Panc1 (cell line): Measurements from ENCODE around the gene INPP5A. TPM values are rescaled to one million over a fixed set of nuclear protein-coding genes. Genes with fewer than 3 reads are reported as not detected.

ENCODE experiments used
- ATAC-seq: fragments of 200-7000 bp; cut with Tn5 transposase; 2 replicates; pipeline ENCODE4 v1.9.1; 2020; ENCODE audit warnings: mild to moderate bottlenecking, moderate library complexity
- BruUV-seq: library from RNA; stranded (reverse); fragments of 400-500 nt; replicated peaks from 2 replicates; lab custom pipeline; 2021; lab: Mats Ljungman, UMichigan
- CTCF ChIA-PET: fragments of 300-600 bp; sonication (Branson Sonifier 250); formaldehyde crosslinking; loops from one replicate; lab custom pipeline; 2022; ENCODE audit warnings: antibody characterized with exemption; lab: Charles Lee
- POLR2A ChIA-PET: fragments of 300-600 bp; sonication (Branson Sonifier 250); formaldehyde crosslinking; loops from one replicate; lab custom pipeline; 2022; ENCODE audit warnings: antibody characterized with exemption; lab: Charles Lee
- DNase-seq: peaks from one replicate; pipeline ENCODE4 v3.0.0-alpha.2; 2010; ENCODE audit warnings: low read depth, low spot score
- H3K27ac ChIP-seq: 2 replicates; pipeline ENCODE4 v1.5.1; 2011; ENCODE audit warnings: mild to moderate bottlenecking, low read length, inconsistent platforms
- H3K27me3 ChIP-seq: fragments of 200-500 bp; sonication (Bioruptor generic); 2 replicates; pipeline ENCODE4 v1.6.0; 2014; ENCODE audit warnings: low read length, inconsistent platforms; ENCODE audit not compliant: control insufficient read depth, insufficient read depth
- H3K36me3 ChIP-seq: fragments of 200-500 bp; sonication (Bioruptor generic); 2 replicates; pipeline ENCODE4 v1.5.1; 2014; ENCODE audit warnings: inconsistent platforms, mild to moderate bottlenecking, low read length, moderate library complexity; ENCODE audit not compliant: control insufficient read depth, insufficient read depth
- H3K4me1 ChIP-seq: 2 replicates; pipeline ENCODE4 v1.5.1; 2011; ENCODE audit warnings: inconsistent platforms, mild to moderate bottlenecking, low read length, moderate library complexity; ENCODE audit not compliant: control insufficient read depth, insufficient read depth
- H3K4me3 ChIP-seq, 2 experiments: 2 replicates each; pipeline ENCODE4 v1.5.1; 2011 to 2012; ENCODE audit warnings: low read depth in 2 of 2, low read length in 2 of 2, mild to moderate bottlenecking in 2 of 2, inconsistent platforms in 1 of 2, moderate library complexity in 1 of 2
- H3K9me3 ChIP-seq: fragments of 200-500 bp; sonication (Bioruptor generic); 2 replicates; pipeline ENCODE4 v1.5.1; 2014; ENCODE audit warnings: low read depth, mild to moderate bottlenecking, inconsistent platforms, low read length, moderate library complexity; ENCODE audit not compliant: control insufficient read depth, insufficient read depth
- CTCF ChIP-seq: fragments of 450-650 bp; IDR thresholded peaks from 2 replicates; pipeline ENCODE4 v1.5.1; 2017; ENCODE audit warnings: mild to moderate bottlenecking
- POLR2AphosphoS5 ChIP-seq: IDR thresholded peaks from 2 replicates; pipeline ENCODE4 v1.6.1; 2012; ENCODE audit warnings: mild to moderate bottlenecking, low read depth, low read length, moderate library complexity
- REST ChIP-seq, 2 experiments: IDR thresholded peaks; 2 replicates each; pipeline ENCODE4 v1.6.1; 2011 to 2012; ENCODE audit warnings: low read depth in 2 of 2, control low read depth in 1 of 2, low read length in 1 of 2, mild to moderate bottlenecking in 1 of 2, moderate library complexity in 1 of 2; ENCODE audit not compliant: insufficient read depth in 1 of 2
- SIN3A ChIP-seq: IDR thresholded peaks from 2 replicates; pipeline ENCODE4 v1.6.1; 2012; ENCODE audit warnings: low read depth, mild to moderate bottlenecking, low read length, moderate library complexity, borderline replicate concordance; ENCODE audit not compliant: insufficient read depth
- TCF7L2 ChIP-seq: IDR thresholded peaks from 2 replicates; pipeline ENCODE4 v1.6.1; 2011; ENCODE audit warnings: mild to moderate bottlenecking, low read depth, low read length, inconsistent platforms
- in situ Hi-C: cut with HindIII; loops from 2 replicates; pipeline ENCODE4 v1.10.0; 2016; ENCODE audit warnings: low sequenced_read_pairs, low pct_unique_long_range_greater_than_20kb
- intact Hi-C: fragments of 100-400 bp; cut with micrococcal nuclease; formaldehyde crosslinking; loops from one replicate; pipeline ENCODE4 v1.10.0; 2022; ENCODE audit not compliant: unreplicated experiment
- total RNA-seq: library from RNA; stranded (reverse); gene quantifications from one replicate; pipeline ENCODE4 v1.2.1, GENCODE V29; 2021; ENCODE audit not compliant: unreplicated experiment

Gene INPP5A
- total RNA-seq, 1 experiment from 2014 or later = 60.0 TPM

DNA sequence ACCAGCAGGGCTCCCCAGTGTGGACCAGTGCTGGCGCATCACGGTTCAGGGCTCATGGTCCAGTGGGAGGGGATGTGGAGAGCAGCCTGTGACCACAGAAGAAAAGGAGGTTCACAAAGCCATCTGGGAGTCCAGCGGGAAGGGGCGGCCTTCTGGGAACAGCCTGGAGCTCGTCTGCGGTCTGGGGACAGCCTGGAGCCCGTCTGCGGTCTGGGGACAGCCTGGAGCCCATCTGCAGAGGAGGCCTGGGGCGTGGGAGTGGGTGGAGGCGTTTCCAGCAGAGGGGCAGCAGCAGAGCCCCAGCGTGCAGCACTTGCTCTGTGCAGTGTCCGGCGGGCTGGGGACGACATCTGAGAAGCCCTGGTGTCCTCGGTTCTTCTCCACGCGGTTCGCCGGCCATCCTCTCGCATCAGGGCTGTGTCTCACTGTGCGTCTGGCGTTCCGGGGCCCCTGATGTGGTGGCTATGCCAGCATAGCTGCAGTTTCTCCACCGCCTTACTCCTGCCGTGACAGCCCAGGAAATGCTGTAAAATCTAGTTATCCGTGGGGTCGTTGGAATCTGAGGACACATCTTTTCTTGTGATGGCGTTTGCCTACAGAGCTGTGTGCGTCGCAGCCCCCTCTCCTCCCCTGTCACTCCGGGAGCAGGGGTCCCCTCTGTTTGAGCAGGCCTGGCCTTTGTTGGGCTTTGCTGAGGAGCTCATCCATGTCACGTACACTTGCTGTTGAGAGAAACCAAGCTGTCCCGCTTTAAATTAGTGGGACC is 104.6 kb downstream of the INPP5A start:
- ATAC-seq = no peak
- POLR2A ChIA-PET = no interaction called here
- DNase-seq = no peak
- H3K27me3 ChIP-seq = no peaks in the 10 kb centered on the region
- intact Hi-C loops = no loop called here
- H3K4me1 ChIP-seq = peaks cover 7% of the 10 kb centered on the region
- H3K4me3 ChIP-seq = no peak overlapping the region
- TF ChIP-seq POLR2AphosphoS5 (no peak), TCF7L2 (no peak), REST (IDR thresholded peaks at IDR 0.05; ENCODE audit: insufficient read depth in 1 of 2, low read depth in 2 of 2, low read length in 1 of 2) (no peak), CTCF (no peak), SIN3A (no peak)
- BruUV-seq = no TSS peak
- H3K36me3 ChIP-seq = no peaks in the 10 kb centered on the region
- no peak overlapping the region for H3K27ac ChIP-seq
- CTCF ChIA-PET = interaction anchor here (0.6 kb wide), 1 partner anchor 250 kb away, joined by 3 read pairs; no protein-coding TSS in a partner anchor
- in situ Hi-C loops = no loop called here
- no peaks in the 10 kb centered on the region for H3K9me3 ChIP-seq

DNA sequence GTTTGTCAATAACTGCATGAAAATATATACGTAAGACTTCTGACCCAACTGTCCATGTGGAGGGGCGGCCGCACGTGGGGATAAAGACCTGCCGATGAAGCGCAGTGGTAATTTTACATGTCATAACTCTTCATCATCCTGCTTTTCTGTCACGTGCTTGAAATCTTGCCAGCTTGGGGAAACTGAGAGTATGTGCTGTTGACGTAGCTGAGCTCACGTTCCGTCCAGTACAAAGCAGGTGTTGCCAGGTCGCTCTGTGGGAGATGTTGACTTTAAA is 105.1 kb downstream of the INPP5A start:
- Histone ChIP-seq H3K4me3 (no peak overlapping the region), H3K27me3 (no peaks in the 10 kb centered on the region), H3K4me1 (peaks cover 6% of the 10 kb centered on the region), H3K36me3 (no peaks in the 10 kb centered on the region), H3K9me3 (no peaks in the 10 kb centered on the region), H3K27ac (no peak overlapping the region)
- in situ Hi-C loops (no loop called here), intact Hi-C loops (no loop called here)
- ChIA-PET CTCF (interaction anchor here (0.6 kb wide), 1 partner anchor 102 kb away, joined by 4 read pairs; no protein-coding TSS in a partner anchor), POLR2A (no interaction called here)
- no peak for DNase-seq
- BruUV-seq = no TSS peak
- TF ChIP-seq POLR2AphosphoS5 = no peak
- TF ChIP-seq TCF7L2 = no peak
- no peak for TF ChIP-seq CTCF
- TF ChIP-seq SIN3A = no peak
- TF ChIP-seq REST (IDR thresholded peaks at IDR 0.05; ENCODE audit: insufficient read depth in 1 of 2, low read depth in 2 of 2, low read length in 1 of 2) = no peak
- no peak for ATAC-seq
